Transverse colon (tissue), 4 donors: Measurements from ENCODE around the gene APBB2. TPM values are rescaled to one million over a fixed set of nuclear protein-coding genes. Genes with fewer than 3 reads are reported as not detected.

ENCODE experiments used
- DNase-seq: peaks from one replicate; pipeline ENCODE4 v3.0.0-alpha.2; 2019
- H3K27ac ChIP-seq, 4 donors: fragments of 200-600 bp; sonication (generic); 2 replicates each; pipeline ENCODE4 v1.5.1; 2016 to 2018; ENCODE audit warnings: inconsistent platforms in 4 of 4
- H3K27me3 ChIP-seq: fragments of 200-600 bp; sonication (generic); 2 replicates; pipeline ENCODE4 v1.5.1; 2017; ENCODE audit warnings: inconsistent platforms
- H3K36me3 ChIP-seq, 4 donors: fragments of 200-600 bp; sonication (generic); 2 replicates each; pipeline ENCODE4 v1.5.1; 2017 to 2019; ENCODE audit warnings: inconsistent platforms in 4 of 4
- H3K4me1 ChIP-seq, 4 donors: fragments of 200-600 bp; sonication (generic); 2 replicates each; pipeline ENCODE4 v1.5.1; 2017 to 2020; ENCODE audit warnings: inconsistent platforms in 4 of 4
- H3K4me3 ChIP-seq, 4 donors: fragments of 200-600 bp; sonication (generic); 1 replicate in 1 of 4; 2 replicates in 3 of 4; pipeline versions ENCODE4 v1.5.1 to v1.6.1; 2017 to 2019; ENCODE audit warnings: inconsistent platforms in 4 of 4
- H3K9me3 ChIP-seq, 2 donors: fragments of 200-600 bp; sonication (generic); 2 replicates each; pipeline ENCODE4 v1.5.1; 2017 to 2019; ENCODE audit warnings: inconsistent platforms in 2 of 2
- EP300 ChIP-seq: sonication (generic); formaldehyde crosslinking; IDR thresholded peaks from one replicate; pipeline ENCODE4 v1.6.1; 2017; ENCODE audit warnings: antibody characterized with exemption, low read depth
- POLR2A ChIP-seq: fragments of 450-650 bp; IDR thresholded peaks from one replicate; pipeline ENCODE4 v1.6.1; 2016; ENCODE audit warnings: antibody characterized with exemption, mild to moderate bottlenecking, moderate library complexity
- POLR2AphosphoS5 ChIP-seq, 3 donors: sonication (generic); formaldehyde crosslinking; IDR thresholded peaks; one replicate each; pipeline ENCODE4 v1.6.1; 2016; ENCODE audit warnings: antibody characterized with exemption in 3 of 3
- whole genome bisulfite sequencing, 2 donors: methylation state at CpG; one replicate each; pipeline ENCODE4 v1.1.5; 2018; ENCODE audit warnings: low coverage in 1 of 2; 5-methylcytosine and 5-hydroxymethylcytosine counted together
- in situ Hi-C, 4 donors: fragments of 200-750 bp; cut with MboI; loops; one replicate each; pipeline versions ENCODE4 v1.15.0 to v1.15.1; 2017; ENCODE audit warnings: low sequenced_read_pairs in 3 of 4, low pct_ligation_motif_present in 1 of 4, low pct_unique_long_range_greater_than_20kb in 1 of 4
- intact Hi-C: fragments of 100-400 bp; cut with DNase I; formaldehyde crosslinking; loops from one replicate; pipeline ENCODE4 v1.15.1; 2023; ENCODE audit warnings: low total_unique reads
- total RNA-seq, 4 donors: library from RNA; depleted of rRNA; stranded (reverse); fragments of >200 nt; gene quantifications; one replicate each; pipeline ENCODE4 v1.1.0, GENCODE V29; 2016
- TF ChIP-seq, protein P1 (sequence below), 5 experiments: fragments of 200-600 bp in 3 of 5; fragments of 450-650 bp in 2 of 5; sonication (generic) in 3 of 5; IDR thresholded peaks; 1 replicate in 2 of 5; 2 replicates in 3 of 5; pipeline ENCODE4 v1.5.1; 2016 to 2017; ENCODE audit warnings: antibody characterized with exemption in 5 of 5, inconsistent platforms in 3 of 5, mild to moderate bottlenecking in 2 of 5, moderate library complexity in 1 of 5

Gene APBB2
- total RNA-seq, 4 donors from 2014 or later: 37.1 to 138 (median 90.1) TPM

DNA sequence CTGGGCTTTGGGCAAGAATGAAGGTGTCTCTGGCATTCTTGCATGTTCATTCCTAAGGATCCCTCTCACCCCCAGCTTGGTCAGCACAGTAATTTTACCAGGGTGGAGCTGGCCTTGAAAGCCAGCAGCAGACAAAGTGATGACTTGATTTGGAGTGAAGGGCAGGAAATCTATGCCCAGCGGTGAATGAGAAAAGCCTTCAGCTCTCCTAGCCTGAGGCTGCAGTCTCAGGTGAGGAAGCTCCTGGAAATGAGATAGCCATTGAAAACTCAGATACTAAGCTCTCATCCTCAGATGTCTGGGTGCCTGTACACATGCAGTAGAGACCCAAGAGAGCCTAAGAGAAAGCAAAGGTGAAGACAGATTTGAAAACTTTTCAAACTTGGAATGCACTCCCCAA, 31.6 kb upstream of the APBB2 start:
- intact Hi-C loops: no loop called here
- Histone ChIP-seq H3K27ac (no peak overlapping the region), H3K4me1 (no peaks in the 10 kb centered on the region), H3K9me3 (no peaks in the 10 kb centered on the region), H3K36me3 (no peaks in the 10 kb centered on the region), H3K4me3 (no peak overlapping the region), H3K27me3 (peaks cover 22% of the 10 kb centered on the region)
- in situ Hi-C loops: no loop called here
- TF ChIP-seq, protein P1, sequence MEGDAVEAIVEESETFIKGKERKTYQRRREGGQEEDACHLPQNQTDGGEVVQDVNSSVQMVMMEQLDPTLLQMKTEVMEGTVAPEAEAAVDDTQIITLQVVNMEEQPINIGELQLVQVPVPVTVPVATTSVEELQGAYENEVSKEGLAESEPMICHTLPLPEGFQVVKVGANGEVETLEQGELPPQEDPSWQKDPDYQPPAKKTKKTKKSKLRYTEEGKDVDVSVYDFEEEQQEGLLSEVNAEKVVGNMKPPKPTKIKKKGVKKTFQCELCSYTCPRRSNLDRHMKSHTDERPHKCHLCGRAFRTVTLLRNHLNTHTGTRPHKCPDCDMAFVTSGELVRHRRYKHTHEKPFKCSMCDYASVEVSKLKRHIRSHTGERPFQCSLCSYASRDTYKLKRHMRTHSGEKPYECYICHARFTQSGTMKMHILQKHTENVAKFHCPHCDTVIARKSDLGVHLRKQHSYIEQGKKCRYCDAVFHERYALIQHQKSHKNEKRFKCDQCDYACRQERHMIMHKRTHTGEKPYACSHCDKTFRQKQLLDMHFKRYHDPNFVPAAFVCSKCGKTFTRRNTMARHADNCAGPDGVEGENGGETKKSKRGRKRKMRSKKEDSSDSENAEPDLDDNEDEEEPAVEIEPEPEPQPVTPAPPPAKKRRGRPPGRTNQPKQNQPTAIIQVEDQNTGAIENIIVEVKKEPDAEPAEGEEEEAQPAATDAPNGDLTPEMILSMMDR (IDR thresholded peaks at IDR 0.05): no peak
- TF ChIP-seq POLR2A (no peak), POLR2AphosphoS5 (IDR thresholded peaks at IDR 0.05) (no peak), EP300 (no peak)
- WGBS, 2 donors: 94% methylated on average over 1 of the region's 1 CpG; no CpG with 5 or more reads in 1 of the 2 donors
- no peak for DNase-seq

DNA sequence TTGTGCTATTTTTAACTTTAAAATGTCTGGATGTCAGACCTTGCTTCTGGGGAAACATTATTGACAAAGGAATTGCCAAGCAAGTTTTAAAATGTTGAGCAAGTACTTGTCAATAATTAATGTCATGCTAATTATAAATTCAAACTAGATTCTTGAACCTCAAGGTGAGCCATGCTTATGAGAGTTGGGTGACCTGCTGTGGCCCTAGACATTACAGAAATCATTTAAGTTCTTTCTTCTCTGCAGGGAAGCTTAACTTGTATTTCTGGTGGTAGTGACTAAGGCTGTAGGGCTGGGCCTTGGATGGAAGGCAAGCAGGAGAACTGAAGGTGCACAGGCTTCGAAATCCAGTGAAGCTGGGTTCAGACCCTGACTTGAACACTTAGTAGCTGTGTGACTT, 27.6 kb upstream of the APBB2 start:
- Histone ChIP-seq H3K27ac (no peak overlapping the region), H3K4me3 (no peak overlapping the region), H3K27me3 (peaks cover 9% of the 10 kb centered on the region), H3K36me3 (no peaks in the 10 kb centered on the region), H3K9me3 (no peaks in the 10 kb centered on the region), H3K4me1 (no peaks in the 10 kb centered on the region)
- TF ChIP-seq POLR2AphosphoS5 (IDR thresholded peaks at IDR 0.05): no peak
- no peak for TF ChIP-seq POLR2A
- TF ChIP-seq EP300: no peak
- TF ChIP-seq, protein P1 (IDR thresholded peaks at IDR 0.05): no peak
- in situ Hi-C loops: no loop called here
- intact Hi-C loops: no loop called here
- no peak for DNase-seq
- 82 to 86% methylated on average over 1 of the region's 1 CpG for whole genome bisulfite sequencing, 2 donors

DNA sequence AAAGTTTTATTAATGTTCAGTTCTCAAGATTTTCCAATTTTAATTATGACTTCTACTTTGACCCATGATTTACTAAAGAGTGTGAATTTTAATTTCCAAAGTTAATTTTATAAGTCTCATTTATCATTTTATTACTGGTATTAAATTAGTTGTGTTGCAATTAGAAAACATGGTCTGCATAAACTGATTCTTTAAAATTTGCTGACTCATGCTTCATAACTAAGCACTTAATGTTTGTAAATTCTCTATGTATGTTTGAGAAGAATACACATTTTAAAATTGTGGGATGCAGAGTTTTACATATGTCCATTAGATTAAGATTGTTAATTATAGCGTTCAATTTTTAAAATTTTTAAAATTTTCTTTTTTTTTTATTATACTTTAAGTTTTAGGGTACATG, 22.2 kb upstream of the APBB2 start:
- Histone ChIP-seq H3K27ac (no peak overlapping the region), H3K36me3 (no peaks in the 10 kb centered on the region), H3K9me3 (no peaks in the 10 kb centered on the region), H3K4me3 (no peak overlapping the region), H3K4me1 (no peaks in the 10 kb centered on the region), H3K27me3 (no peaks in the 10 kb centered on the region)
- DNase-seq: no peak
- 73 to 89% methylated on average over 1 of the region's 1 CpG for WGBS, 2 donors
- in situ Hi-C loops (no loop called here), intact Hi-C loops (no loop called here)
- TF ChIP-seq POLR2AphosphoS5 (IDR thresholded peaks at IDR 0.05) (no peak), POLR2A (no peak), EP300 (no peak)
- TF ChIP-seq, protein P1 (IDR thresholded peaks at IDR 0.05): no peak

DNA sequence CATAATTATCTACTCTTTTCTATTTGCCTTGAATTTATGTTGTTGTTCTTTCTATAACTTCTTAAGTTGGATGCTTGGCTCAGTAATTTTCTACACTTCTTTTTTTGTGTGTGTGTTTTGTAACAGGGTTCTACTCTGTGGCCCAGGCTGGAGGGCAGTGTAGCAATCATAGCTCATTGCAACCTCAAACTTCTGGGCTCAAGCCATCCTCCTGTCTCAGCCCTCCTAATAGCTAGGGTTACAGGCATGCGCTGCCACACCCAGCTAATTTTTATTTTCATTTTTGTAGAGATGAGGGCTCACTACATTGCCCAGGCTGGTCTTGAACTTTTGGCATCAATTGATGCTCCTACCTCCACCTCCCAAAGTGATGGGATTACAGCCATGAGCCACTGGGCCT, 21.7 kb upstream of the APBB2 start:
- Histone ChIP-seq H3K27ac (no peak overlapping the region), H3K4me1 (no peaks in the 10 kb centered on the region), H3K4me3 (no peak overlapping the region), H3K27me3 (no peaks in the 10 kb centered on the region), H3K9me3 (no peaks in the 10 kb centered on the region), H3K36me3 (no peaks in the 10 kb centered on the region)
- WGBS, 2 donors: 80 to 100% methylated on average over 1 of the region's 1 CpG
- TF ChIP-seq EP300: no peak
- in situ Hi-C loops (no loop called here), intact Hi-C loops (no loop called here)
- no peak for DNase-seq

DNA sequence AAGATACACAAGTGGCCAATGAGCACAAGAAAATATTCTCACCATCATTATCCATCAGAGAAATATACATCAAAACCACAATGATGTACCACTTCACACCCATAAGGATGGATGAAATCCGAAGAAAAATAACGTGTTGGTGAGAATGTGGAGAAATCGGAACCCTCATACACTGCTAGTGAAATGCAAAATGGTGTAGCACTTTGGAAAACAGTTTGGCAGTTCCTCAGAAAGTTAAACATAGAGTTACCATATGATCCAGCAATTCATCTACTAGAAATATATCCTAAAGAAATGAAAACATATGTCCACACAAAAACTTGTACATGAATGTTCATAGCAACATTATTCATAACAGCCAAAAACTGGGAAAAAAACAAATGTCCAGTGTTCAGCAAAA, 18.5 kb upstream of the APBB2 start:
- DNase-seq: no peak
- in situ Hi-C loops (no loop called here), intact Hi-C loops (no loop called here)
- TF ChIP-seq, protein P1 (IDR thresholded peaks at IDR 0.05): no peak
- no peak for TF ChIP-seq POLR2A
- no peak for TF ChIP-seq EP300
- TF ChIP-seq POLR2AphosphoS5 (IDR thresholded peaks at IDR 0.05): no peak
- WGBS, 2 donors: 84 to 92% methylated on average over 3 of the region's 3 CpGs
- Histone ChIP-seq H3K4me3 (no peak overlapping the region), H3K36me3 (no peaks in the 10 kb centered on the region), H3K27ac (no peak overlapping the region), H3K27me3 (no peaks in the 10 kb centered on the region), H3K4me1 (no peaks in the 10 kb centered on the region), H3K9me3 (no peaks in the 10 kb centered on the region)
